B cell (primary cell): ENCODE measurements around the gene CAMK1D. TPM values are rescaled to one million over a fixed set of nuclear protein-coding genes. Genes with fewer than 3 reads are reported as not detected.

Experiments
- ATAC-seq: fragments of 200-7000 bp; cut with Tn5 transposase; one replicate; pipeline ENCODE4 v1.10.0; 2021; ENCODE audit warnings: low read depth, mild to moderate bottlenecking, moderate number of reproducible peaks, moderate library complexity
- CTCF ChIA-PET: fragments of 350-600 bp; sonication (Branson Sonifier 250); formaldehyde crosslinking; loops from one replicate; lab custom pipeline; 2021; ENCODE audit warnings: antibody characterized with exemption, inconsistent platforms; lab: Charles Lee
- POLR2A ChIA-PET: fragments of 350-600 bp; sonication (Branson Sonifier 250); formaldehyde crosslinking; loops from one replicate; lab custom pipeline; 2021; ENCODE audit warnings: antibody characterized with exemption; lab: Charles Lee
- DNase-seq: peaks from one replicate; pipeline ENCODE4 v3.0.0; 2013
- H2AFZ ChIP-seq: 2 replicates; pipeline ENCODE4 v1.6.1; 2012; ENCODE audit warnings: mild to moderate bottlenecking, low read depth, low read length; ENCODE audit not compliant: insufficient read depth, poor library complexity, severe bottlenecking
- H3K27ac ChIP-seq, 2 donors: 1 replicate in 1 of 2; 2 replicates in 1 of 2; pipeline ENCODE4 v1.5.1; 2012 to 2013; ENCODE audit warnings: low read length in 2 of 2, mild to moderate bottlenecking in 2 of 2, moderate library complexity in 1 of 2
- H3K27me3 ChIP-seq, 4 experiments: fragments of 200-600 bp in 1 of 4; sonication (generic) in 1 of 4; replicated peaks in 1 of 4; 1 replicate in 2 of 4; 2 replicates in 2 of 4; pipeline versions ENCODE4 v1.6.1 to v1.7.0; 2013 to 2016; ENCODE audit warnings: low read length in 3 of 4, mild to moderate bottlenecking in 2 of 4, mixed read lengths in 1 of 4, moderate library complexity in 1 of 4; ENCODE audit not compliant: insufficient read depth in 4 of 4, control insufficient read depth in 3 of 4; ENCODE audit errors: control extremely low read depth in 1 of 4
- H3K36me3 ChIP-seq, 2 experiments: replicated peaks in 1 of 2; 1 replicate in 1 of 2; 2 replicates in 1 of 2; pipeline versions ENCODE4 v1.6.1 to v1.7.1; 2013; ENCODE audit warnings: low read length in 1 of 2; ENCODE audit not compliant: insufficient read depth in 2 of 2, control insufficient read depth in 1 of 2; ENCODE audit errors: control extremely low read depth in 1 of 2, extremely low read depth in 1 of 2
- H3K4me1 ChIP-seq, 2 donors: fragments of 200-600 bp in 1 of 2; sonication (generic) in 1 of 2; 1 replicate in 1 of 2; 2 replicates in 1 of 2; pipeline versions ENCODE4 v1.5.1 to v1.6.1; 2013 to 2017; ENCODE audit warnings: low read length in 2 of 2; ENCODE audit not compliant: control insufficient read depth in 2 of 2, insufficient read depth in 2 of 2
- H3K4me2 ChIP-seq: replicated peaks from 2 replicates; pipeline ENCODE3; 2012; ENCODE audit warnings: mild to moderate bottlenecking, low read depth, low read length; ENCODE audit not compliant: poor library complexity, severe bottlenecking
- H3K4me3 ChIP-seq, 5 experiments: fragments of 200-600 bp in 1 of 5; sonication (generic) in 1 of 5; 1 replicate in 3 of 5; 2 replicates in 2 of 5; pipeline versions ENCODE4 v1.5.1 to v1.7.0; 2011 to 2016; ENCODE audit warnings: low read length in 4 of 5, mild to moderate bottlenecking in 4 of 5, low read depth in 2 of 5, control low read depth in 1 of 5, moderate library complexity in 1 of 5; ENCODE audit not compliant: insufficient read depth in 1 of 5; ENCODE audit errors: control extremely low read depth in 1 of 5, extremely low read depth in 1 of 5
- H3K79me2 ChIP-seq: fragments of 200-600 bp; sonication (generic); one replicate; pipeline ENCODE4 v1.6.0; 2016; ENCODE audit warnings: low read length; ENCODE audit not compliant: control insufficient read depth, insufficient read depth
- H3K9ac ChIP-seq: fragments of 200-600 bp; sonication (generic); 2 replicates; pipeline ENCODE4 v1.6.1; 2017; ENCODE audit warnings: mild to moderate bottlenecking, low read length, moderate library complexity
- H3K9me3 ChIP-seq, 3 donors: one replicate each; pipeline versions ENCODE4 v1.6.1 to v1.7.1; 2013; ENCODE audit warnings: low read length in 2 of 3; ENCODE audit not compliant: control insufficient read depth in 2 of 3, insufficient read depth in 1 of 3; ENCODE audit errors: control extremely low read depth in 1 of 3
- H4K20me1 ChIP-seq: 2 replicates; pipeline ENCODE4 v1.6.0; 2012; ENCODE audit warnings: mild to moderate bottlenecking, low read length; ENCODE audit not compliant: insufficient read depth, control insufficient read depth, poor library complexity, severe bottlenecking
- H3K27ac Mint-ChIP-seq: one replicate; pipeline ENCODE4 v1.8.0; 2021; ENCODE audit warnings: mixed read lengths
- H3K27me3 Mint-ChIP-seq: one replicate; pipeline ENCODE4 v1.8.0; 2021; ENCODE audit warnings: mixed read lengths
- H3K4me1 Mint-ChIP-seq: one replicate; pipeline ENCODE4 v1.8.0; 2021; ENCODE audit warnings: mixed read lengths
- H3K4me3 Mint-ChIP-seq: one replicate; pipeline ENCODE4 v1.8.0; 2021; ENCODE audit warnings: mixed read lengths
- H3K9me3 Mint-ChIP-seq: one replicate; pipeline ENCODE4 v1.8.0; 2022; ENCODE audit warnings: mixed read lengths; ENCODE audit not compliant: insufficient read depth
- EZH2 ChIP-seq: IDR thresholded peaks from 2 replicates; pipeline ENCODE4 v1.6.1; 2012; ENCODE audit warnings: borderline replicate concordance, low read depth, mild to moderate bottlenecking, moderate library complexity, low read length; ENCODE audit not compliant: insufficient read depth, poor library complexity, severe bottlenecking
- WGBS: methylation state at CpG from one replicate; pipeline ENCODE4 v1.1.5; 2013; ENCODE audit warnings: missing lambda C conversion rate; ENCODE audit not compliant: insufficient coverage; 5-methylcytosine and 5-hydroxymethylcytosine counted together
- intact Hi-C: fragments of 100-400 bp; cut with micrococcal nuclease; formaldehyde crosslinking; loops from one replicate; pipeline ENCODE4 v1.10.0; 2022
- polyA plus RNA-seq: library from polyadenylated mRNA; depleted of rRNA; stranded (reverse); fragments of >200 nt; gene quantifications from 2 replicates; pipeline ENCODE4 v1.2.3, GENCODE V29; 2012
- total RNA-seq, 2 donors: library from RNA; stranded (reverse); fragments of 120-200 nt in 1 of 2; gene quantifications; 1 replicate in 1 of 2; 2 replicates in 1 of 2; pipeline versions ENCODE4 v1.2.3 to v1.2.4, GENCODE V29; 2013 to 2022
- TF ChIP-seq, protein P1 (sequence below): fragments of 200-600 bp; IDR thresholded peaks from one replicate; pipeline ENCODE4 v1.8.0; 2022; ENCODE audit warnings: antibody characterized with exemption, mild to moderate bottlenecking

CAMK1D gene
- total and polyA plus RNA-seq, 2 donors (not counting 1 experiment from before 2014, with no cell fraction given) = 34.1 to 69.7 TPM

DNA sequence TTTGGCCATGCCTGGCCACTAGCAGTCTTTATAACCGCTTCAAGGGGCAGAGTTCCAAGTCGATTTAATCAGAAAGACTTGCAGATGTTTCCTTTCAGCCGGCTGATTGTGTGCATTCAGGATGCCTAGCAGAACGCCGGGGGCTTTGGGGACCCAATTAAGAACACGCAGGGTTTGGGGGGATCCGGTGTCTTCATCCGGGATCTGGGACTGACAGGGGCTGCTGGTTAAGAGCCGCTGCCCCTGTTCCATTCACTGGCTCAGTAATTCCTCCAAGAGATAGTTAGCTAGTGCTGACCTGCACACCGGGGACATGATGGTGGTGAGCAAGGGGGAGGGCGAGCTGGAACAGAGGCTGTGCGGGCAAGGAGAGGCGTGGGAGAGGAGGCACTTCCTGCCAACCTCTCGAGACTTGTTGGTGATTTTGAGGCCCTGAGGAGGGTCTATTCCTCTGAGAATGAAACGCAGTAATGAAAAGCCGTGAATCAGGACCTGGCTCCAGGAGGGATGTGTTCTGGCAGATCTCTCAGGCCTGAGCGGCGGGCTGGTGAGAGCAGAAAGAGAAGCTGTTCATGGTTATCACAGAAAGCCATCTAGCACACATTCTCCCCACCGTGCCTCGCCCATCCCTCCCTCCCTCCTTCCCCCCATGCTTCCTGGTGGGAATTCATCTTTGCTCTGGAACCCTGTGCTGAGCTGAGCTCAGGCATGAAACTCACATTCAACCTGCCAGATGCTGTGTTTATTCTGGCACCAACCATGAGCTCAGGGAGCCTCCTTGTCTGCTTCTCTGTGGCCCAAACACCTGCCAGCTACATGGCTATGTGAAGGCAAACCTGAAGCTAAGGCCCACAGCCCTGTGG lies 500.2 kb downstream of the CAMK1D start:
- no peak overlapping the region for H2AFZ ChIP-seq
- H3K4me3 Mint-ChIP-seq = no peak overlapping the region

DNA sequence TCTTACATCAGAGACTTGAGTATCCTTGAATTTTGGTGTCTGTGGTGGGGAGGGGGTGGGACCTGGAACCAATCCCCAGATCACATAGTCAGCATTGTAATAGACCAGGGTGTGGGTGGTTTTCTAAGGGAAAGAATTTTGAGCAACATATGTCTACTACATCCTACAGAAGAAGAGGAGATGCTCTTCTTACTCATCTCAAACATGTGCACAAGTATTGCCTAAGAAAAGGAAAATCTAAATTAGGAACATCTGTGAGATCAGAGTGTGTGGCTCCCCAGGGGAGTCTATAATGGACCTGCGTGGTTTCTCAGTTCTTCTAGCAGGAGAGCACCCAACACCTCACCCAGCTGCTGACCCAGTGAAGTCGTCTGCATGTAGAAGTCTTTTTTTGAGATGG lies 503.3 kb downstream of the CAMK1D start:
- H3K79me2 ChIP-seq = no peaks in the 10 kb centered on the region
- no peak overlapping the region for H2AFZ ChIP-seq
- DNase-seq = no peak
- H3K4me1 ChIP-seq = peaks cover 0 to 4% of the 10 kb centered on the region in 2 donors
- H3K4me2 ChIP-seq = no peak overlapping the region
- TF ChIP-seq, protein P1, sequence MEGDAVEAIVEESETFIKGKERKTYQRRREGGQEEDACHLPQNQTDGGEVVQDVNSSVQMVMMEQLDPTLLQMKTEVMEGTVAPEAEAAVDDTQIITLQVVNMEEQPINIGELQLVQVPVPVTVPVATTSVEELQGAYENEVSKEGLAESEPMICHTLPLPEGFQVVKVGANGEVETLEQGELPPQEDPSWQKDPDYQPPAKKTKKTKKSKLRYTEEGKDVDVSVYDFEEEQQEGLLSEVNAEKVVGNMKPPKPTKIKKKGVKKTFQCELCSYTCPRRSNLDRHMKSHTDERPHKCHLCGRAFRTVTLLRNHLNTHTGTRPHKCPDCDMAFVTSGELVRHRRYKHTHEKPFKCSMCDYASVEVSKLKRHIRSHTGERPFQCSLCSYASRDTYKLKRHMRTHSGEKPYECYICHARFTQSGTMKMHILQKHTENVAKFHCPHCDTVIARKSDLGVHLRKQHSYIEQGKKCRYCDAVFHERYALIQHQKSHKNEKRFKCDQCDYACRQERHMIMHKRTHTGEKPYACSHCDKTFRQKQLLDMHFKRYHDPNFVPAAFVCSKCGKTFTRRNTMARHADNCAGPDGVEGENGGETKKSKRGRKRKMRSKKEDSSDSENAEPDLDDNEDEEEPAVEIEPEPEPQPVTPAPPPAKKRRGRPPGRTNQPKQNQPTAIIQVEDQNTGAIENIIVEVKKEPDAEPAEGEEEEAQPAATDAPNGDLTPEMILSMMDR = no peak
- TF ChIP-seq EZH2 = no peak
- H3K9me3 Mint-ChIP-seq = peaks cover 4% of the 10 kb centered on the region
- no peaks in the 10 kb centered on the region for H3K36me3 ChIP-seq
- H3K9me3 ChIP-seq = no peaks in the 10 kb centered on the region
- intact Hi-C loops = no loop called here
- no peak overlapping the region for H3K27ac ChIP-seq
- H3K4me1 Mint-ChIP-seq = peaks cover 5% of the 10 kb centered on the region
- peaks cover 44% of the 10 kb centered on the region for H3K27me3 Mint-ChIP-seq
- H3K4me3 ChIP-seq = no peak overlapping the region
- ChIA-PET POLR2A (no interaction called here), CTCF (no interaction called here)
- H3K27ac Mint-ChIP-seq = no peak overlapping the region
- no peak for ATAC-seq
- no peaks in the 10 kb centered on the region for H4K20me1 ChIP-seq
- no peak overlapping the region for H3K4me3 Mint-ChIP-seq
- peaks cover 0 to 9% (median 3%) of the 10 kb centered on the region in 4 experiments for H3K27me3 ChIP-seq
- no peak overlapping the region for H3K9ac ChIP-seq
- WGBS = no CpG with 5 or more reads among the region's 2 CpGs

More for the DNA sequence above, 500.2 kb downstream of the CAMK1D start:
- Histone ChIP-seq H3K27ac (no peak overlapping the region), H3K36me3 (no peaks in the 10 kb centered on the region), H3K27me3 (peaks cover 0 to 12% (median 6%) of the 10 kb centered on the region in 4 experiments), H3K9me3 (no peaks in the 10 kb centered on the region), H3K4me2 (no peak overlapping the region), H3K79me2 (no peaks in the 10 kb centered on the region), H3K4me3 (no peak overlapping the region), H4K20me1 (no peaks in the 10 kb centered on the region), H3K9ac (no peak overlapping the region), H3K4me1 (peaks cover 0 to 4% of the 10 kb centered on the region in 2 donors)
- 17% methylated on average over 17 of the region's 20 CpGs for WGBS
- H3K9me3 Mint-ChIP-seq = peaks cover 4% of the 10 kb centered on the region
- H3K4me1 Mint-ChIP-seq = peaks cover 5% of the 10 kb centered on the region
- ChIA-PET CTCF (no interaction called here), POLR2A (no interaction called here)
- TF ChIP-seq, protein P1 = no peak
- no peak for TF ChIP-seq EZH2
- DNase-seq (no peak), ATAC-seq (no peak)
- H3K27ac Mint-ChIP-seq = no peak overlapping the region
- intact Hi-C loops = no loop called here
- H3K27me3 Mint-ChIP-seq = peaks cover 44% of the 10 kb centered on the region
